ENCODE data around the gene CDC20.
"Not testable (repeated sequence)": the region's sequence is repeated elsewhere in the genome, so short reads cannot be mapped to it uniquely, and the experiment has no call there.

Gene CDC20

DNA sequence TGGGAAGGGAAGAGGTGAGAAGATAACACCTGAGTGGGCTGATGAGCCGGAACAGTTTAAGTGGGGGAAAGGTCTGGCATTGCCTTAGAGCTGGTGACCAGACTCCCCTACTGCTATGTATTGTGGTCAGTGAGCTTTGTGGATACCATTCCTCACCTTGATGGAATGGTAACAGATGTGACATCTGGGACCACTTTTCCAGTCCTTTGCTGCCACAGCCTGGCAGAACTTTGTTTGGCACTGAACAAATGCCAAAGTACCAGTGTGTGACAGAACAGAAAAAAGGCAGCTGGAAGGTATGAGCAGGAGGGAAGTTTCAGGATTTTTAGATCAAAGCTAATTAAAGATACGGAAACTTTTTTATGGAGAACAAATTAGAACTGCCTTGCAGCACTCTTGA lies 24.7 kb downstream of the CDC20 start:
- DNase-seq (ENCODE audit: low spot score), result no peak

- DNase-seq (ENCODE audit: low spot score), result no peak
Observed at GRCh38 chr1:43386676-43387075, 27.9 kb downstream of the CDC20 start.

DNA sequence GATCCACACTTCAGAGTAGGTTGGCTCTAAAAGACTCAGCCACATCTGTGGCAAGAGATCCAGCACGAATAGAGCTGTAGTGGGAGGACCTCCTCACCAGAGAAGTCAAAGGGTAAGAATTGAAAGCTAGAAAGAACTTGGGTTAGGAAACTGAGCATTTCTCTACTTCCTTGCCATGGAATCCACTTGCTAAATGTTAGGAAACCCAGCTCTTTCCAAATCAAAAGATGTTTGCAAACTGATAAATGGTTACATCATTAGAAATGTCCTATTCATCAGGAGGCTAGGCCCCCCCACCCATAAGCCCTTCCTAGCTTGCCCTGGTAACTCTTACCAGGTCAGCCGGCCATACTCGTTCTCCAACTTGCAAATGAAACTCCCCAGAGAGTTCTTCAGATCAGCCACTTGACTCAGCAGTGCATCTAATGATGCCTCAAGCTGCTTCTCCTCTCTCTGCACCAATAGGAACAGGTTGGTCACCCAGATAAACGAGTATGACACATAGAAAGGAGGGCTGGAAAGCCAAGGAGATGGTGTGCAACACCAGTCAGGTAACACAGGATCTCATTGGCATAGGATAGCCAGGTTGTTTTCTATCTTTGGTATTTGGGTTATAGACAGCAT lies 29.3 kb downstream of the CDC20 start:
- DNase-seq (ENCODE audit: low spot score), result no peak

- DNase-seq (ENCODE audit: low spot score), result no peak
Observed at GRCh38 chr1:43388613-43389012, 29.8 kb downstream of the CDC20 start.

DNA sequence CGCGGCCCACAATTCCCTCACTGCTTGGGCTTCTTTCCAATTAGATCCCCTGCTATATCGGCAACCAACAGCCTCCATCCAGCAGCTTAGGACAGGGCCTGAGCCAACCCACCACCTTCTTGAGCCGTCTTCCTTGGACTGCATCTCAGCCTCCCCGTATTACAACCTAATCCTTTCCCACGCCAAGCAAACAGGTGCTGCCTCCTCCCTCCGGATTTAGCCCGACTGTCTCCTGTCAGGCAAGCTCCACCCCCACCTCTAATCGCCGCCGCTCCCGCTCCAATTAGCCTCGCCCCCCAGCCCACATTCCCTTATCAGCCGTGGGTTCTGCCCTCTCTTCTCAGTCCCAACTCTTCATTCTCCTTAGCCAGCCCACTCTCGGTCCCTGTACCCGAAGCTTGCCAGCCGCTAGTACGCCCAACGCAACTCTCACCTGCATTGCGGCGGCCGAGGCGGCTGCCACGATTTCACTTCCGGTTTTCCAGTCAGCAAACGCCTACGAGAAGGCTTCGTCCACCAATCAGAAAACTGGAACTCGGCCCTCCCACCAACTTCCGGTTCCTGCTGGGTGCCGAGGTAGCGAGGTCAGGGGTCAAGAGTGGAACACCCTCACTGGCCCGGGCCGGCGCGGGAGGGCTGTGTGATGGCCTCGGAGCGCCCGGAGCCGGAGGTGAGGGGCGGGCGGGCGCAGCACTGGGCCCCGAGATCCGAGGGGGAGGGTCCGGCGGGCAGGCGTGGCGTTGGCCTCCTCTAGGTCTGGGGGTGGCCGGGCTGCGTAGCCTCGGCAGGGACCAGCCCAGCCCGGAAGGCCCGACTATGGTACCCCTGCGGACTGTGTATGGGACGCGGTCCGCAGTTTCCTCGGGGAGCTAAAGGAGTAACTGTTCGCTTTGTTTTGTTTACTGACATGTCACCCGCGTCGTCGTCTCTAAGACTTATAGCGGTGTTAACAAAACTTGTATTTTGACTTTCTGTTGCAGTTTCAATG lies 30.8 kb downstream of the CDC20 start, which contains the start of the genes MED8 and SZT2:
Gene MED8 (minus strand): TSS at position 475 of the 988 bp plus-strand sequence. CDS start 36 bp downstream, at position 439.
Gene SZT2 (plus strand): TSS at position 574 of the 988 bp plus-strand sequence. CDS start 70 bp downstream, at position 644.
- DNase-seq (ENCODE audit: low spot score), result peak; percentile 95

DNA sequence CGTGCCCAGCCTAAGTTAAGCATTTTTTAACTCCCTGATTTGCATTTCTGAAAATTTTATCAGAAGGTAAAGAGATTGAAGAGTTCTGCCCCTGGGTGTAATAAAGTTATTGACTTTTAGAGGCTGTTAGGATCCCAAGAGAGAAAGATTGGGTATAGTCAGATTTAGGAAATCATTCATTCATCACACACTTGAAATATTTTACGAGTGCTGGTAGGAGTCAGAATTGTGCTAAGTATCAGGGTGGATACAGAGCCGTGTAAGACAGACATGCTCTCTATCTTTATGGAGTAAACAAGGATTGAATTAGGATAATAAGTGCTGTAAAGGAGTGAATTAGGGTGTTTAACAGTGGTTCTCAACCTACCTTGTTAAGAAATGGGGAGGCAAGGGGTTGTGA lies 33.9 kb downstream of the CDC20 start:
- DNase-seq (ENCODE audit: low spot score), result no peak

GRCh38 chr1:43395523-43395922 lies 36.7 kb downstream of the CDC20 start:
- DNase-seq (ENCODE audit: low spot score), result no peak

DNA sequence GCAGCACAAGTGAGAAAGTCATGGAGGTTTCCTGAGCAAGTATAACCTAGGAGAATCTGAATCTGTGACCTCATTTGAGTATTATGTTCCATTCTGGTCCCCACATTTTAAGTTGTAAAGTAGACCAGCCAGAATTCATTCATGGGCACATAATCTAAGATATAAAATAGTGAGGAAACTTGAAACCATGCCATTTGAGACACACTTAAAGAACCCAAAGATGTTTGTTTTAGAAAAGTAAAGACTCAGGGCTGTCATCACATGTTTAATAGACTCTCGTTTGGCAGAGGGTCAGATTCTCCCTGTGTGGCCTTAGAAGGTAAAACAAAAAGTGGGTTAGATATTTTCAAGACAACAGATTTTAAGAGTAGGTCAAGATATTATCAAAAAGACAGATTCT lies 37.3 kb downstream of the CDC20 start:
- DNase-seq (ENCODE audit: low spot score), result no peak

DNA sequence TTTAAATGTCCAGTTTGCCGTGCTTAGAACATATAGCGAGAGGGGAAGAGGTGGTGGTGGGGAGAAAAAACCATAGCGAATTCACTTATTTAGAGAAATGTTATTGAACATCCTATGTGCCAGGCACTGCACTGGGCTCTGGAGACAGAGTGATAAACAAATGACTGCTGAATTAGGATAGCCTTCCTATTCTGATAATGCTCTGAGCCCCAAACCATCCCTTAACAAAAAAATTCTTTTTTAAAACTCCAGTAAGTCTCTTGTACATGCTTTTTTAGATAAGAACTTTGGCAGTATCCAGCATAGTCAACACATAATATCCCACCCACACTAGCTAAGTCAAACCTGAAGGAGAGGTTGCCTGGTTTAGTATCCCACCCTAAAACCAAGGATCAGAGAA lies 39.4 kb downstream of the CDC20 start:
- peak; percentile 35 for DNase-seq (ENCODE audit: low spot score)

DNA sequence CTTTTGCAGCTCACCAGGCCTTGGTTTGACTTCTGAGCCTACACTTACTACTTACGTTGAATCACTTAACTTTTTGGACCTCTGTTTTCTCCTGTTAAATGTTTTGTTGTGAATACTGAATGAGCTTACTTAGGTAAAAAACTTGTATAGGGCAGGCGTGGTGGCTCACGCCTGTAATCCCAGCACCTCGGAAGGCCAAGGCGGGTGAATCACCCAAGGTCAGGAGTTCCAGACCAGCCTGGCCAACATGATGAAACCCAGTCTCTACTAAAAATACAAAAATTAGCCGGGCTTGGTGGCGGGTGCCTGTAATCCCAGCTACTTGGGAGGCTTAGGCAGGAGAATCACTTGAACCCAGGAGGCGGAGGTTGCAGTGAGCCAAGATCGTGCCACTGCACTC lies 41.7 kb downstream of the CDC20 start:
- not testable (repeated sequence) for DNase-seq (ENCODE audit: low spot score)

- DNase-seq (ENCODE audit: low spot score), result peak; percentile 19
Observed at GRCh38 chr1:43402089-43402865, 43.5 kb downstream of the CDC20 start.

DNA sequence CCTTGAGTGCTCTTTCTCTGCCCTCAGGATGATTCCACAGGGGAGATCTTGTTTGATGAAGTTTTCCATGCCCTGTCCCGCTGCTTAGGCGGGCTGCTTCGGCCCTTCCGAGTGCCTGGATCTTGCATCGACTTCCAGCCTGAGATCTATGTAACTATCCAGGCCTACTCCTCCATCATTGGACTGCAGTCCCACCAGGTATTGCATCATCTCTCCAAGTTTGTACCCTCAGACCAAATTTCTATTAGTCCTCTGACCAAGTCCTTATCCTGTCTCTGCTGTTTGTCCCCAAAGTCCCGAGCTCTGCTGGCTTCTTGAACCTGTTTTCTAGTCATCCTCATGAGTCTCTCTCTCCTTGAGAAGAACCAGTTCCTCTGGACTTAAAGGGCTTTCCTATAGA lies 45.6 kb downstream of the CDC20 start:
- no peak for DNase-seq (ENCODE audit: low spot score)

DNA sequence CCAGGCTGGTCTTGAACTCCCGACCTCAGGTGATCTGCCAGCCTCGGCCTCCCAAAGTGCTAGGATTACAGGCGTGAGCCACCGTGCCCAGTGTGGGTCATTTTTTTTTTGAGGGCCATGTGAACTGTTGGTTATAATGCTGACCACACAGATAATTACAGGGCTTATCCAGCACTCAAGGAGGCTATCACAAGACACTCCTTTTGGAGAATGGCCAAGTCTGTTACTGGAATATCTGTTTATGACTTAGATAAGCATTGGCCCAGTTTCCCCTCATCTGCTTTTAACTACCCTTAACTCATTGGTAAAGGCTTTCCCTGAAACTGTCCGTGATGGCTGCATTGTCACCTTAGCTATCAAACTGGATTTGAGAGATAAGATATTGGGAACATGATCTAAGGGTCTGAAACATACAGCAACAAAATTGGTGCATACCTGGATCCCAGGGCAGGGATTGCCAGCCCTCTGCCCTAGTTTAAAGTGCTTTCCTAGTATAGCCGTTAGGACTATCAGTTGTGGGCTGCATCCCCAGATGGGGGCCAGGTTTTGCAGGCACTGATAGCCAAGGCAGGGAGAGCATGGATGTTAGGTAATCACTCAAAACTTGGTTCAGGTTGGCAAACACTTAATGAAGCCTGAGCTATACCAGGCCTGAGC lies 46.6 kb downstream of the CDC20 start:
- peak; percentile 70 for DNase-seq (ENCODE audit: low spot score)

DNA sequence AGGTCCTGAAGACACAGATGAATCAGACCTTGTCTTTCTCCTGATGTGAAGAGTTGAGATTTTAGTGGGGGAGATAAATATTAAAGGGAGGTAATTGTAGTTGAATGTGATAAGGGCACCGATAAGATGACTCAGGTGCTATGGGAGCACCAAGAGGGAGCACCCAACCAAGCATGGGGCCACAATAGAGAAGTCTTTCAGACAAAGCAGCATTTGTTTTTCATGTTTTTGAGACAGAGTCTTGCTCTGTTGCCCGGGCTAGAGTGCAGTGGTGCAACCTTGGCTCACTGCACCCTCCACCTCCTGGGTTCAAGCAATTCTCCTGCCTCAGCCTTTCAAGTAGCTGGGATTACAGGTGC lies 47.1 kb downstream of the CDC20 start:
- DNase-seq (ENCODE audit: low spot score), result no peak

DNA sequence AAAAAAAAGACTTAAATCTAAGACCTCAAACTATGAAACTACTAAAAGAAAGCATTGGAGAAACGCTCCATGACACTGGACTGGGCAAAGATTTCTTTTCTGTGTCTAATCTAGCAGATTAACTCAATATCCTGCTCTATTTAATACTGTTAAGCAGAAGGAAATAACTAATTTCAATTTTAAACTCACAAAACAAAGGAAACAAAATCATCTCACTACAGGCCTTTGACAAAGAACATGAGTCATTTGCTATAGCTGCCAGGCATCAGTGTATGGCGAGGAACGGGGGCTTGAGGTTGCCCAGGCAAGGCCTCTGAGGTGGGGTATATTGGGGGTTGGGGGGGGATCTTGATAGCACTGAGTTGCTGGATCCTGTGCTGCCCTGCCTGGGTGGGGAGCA lies 51.8 kb downstream of the CDC20 start:
- no peak for DNase-seq (ENCODE audit: low spot score)

Data from hematopoietic multipotent progenitor cell treated with erythropoietin and hydrocortisone succinate and interleukin-3 and kit ligand, for 15 days (in vitro differentiated cells).